NCI-H1694 (cell line): ENCODE measurements around the gene ECE2.
A peak's percentile ranks its signal among the peaks of the same experiment; 100 is the strongest.

Experiments used
- DNase-seq: peaks from one replicate; lab custom pipeline; 2025; lab: John Stamatoyannopoulos, UW

Gene ECE2

DNA sequence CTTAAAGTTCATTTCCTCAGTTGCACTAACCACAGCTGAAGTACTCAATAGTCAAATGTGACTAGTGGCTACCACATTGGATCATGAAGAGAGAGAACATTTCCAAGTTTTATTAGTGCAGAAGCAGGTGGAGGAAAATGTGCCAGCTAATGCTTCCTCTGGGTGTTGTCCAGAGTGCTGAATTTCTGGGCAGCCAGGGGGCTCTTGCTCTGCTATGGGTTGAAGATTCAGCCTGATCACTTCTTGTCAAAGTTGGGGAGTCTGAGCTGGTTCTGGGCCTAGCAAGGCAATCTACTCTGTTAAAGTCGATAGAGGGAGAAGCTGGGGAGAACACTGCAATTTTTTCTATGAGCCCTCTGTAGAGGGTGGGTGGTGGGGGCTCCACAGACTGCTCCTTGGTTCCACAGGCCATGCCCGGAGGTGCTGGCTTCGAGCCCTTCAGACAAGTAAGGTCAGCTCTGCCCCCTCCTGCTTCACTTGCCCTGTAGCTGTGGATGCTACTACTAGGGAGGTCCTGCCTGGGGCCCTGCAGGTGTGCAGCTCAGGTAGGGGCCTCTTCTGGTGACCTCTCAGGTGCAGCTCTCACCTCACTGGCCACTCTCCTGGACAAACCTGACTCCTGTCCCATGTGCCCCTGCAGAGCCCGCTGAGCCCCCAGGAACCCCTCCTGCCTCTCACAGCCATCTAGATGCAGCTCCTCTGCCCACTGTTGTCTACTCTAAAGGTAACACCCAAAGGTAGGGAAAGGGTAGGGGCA is 35.3 kb upstream of the ECE2 start:
- DNase-seq = no peak

DNA sequence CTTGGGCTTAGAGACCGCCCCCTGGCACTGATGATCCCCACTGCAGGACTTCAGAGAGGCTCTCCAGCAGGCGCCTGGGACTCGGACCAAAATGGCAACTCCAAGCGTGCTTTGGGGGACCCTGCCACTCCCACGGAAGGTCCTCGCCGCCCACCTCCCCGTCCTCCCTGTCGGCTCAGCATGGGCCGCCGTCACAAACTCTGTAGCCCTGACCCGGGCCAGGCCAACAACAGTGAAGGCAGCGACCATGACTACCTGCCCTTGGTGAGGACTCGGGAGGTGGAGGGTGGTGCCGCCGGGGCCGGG is 34.7 kb upstream of the ECE2 start:
- DNase-seq = no peak

DNA sequence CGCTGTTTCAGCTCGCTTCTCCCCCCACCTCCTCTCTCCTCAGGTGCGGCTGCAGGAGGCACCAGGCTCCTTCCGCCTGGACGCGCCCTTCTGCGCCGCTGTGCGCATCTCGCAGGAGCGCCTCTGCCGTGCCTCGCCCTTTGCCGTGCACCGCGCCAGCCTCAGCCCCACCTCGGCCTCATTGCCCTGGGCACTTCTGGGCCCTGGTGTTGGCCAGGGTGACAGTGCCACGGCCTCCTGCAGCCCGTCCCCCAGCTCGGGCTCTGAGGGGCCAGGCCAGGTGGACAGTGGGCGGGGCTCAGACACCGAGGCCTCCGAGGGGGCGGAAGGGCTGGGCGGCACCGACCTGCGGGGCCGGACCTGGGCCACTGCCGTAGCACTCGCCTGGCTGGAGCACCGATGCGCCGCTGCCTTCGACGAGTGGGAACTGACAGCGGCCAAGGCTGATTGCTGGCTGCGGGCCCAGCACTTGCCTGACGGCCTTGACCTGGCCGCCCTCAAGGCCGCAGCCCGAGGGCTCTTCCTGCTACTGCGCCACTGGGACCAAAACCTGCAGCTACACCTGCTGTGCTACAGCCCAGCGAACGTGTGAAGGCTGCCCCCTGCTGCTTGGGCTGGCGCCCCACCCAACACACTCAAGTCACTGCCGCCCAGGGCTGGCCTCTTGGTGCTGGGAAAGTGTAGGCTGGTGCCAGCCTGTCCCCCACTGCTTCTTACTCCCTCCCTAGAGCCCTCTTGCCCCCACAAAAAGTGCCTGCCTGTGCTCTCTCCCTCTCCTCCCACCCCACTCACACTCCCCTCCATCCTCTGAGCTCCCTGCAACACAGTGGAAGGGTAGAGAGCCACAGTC is 34.1 kb upstream of the ECE2 start:
- DNase-seq = peak; percentile 14

DNA sequence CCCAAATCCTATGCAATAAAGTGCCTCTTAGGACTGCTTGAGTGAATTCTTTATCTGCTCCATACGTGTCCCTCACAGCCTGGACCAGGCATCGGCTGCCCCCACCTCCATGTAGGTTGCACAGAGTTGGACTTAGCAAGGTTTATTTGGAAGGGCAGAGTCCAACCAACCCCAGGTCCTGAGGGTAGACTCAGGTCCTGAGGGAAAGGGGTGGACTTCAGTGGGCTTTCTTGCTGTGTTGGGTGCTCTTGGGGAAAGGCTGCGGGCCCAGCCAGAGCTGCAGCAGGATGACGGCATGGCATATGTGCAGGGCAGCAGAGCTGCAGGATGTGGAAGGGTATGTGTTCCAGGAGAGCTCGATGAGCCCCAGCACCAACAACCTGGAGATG is 33.5 kb upstream of the ECE2 start:
- DNase-seq = no peak

DNA sequence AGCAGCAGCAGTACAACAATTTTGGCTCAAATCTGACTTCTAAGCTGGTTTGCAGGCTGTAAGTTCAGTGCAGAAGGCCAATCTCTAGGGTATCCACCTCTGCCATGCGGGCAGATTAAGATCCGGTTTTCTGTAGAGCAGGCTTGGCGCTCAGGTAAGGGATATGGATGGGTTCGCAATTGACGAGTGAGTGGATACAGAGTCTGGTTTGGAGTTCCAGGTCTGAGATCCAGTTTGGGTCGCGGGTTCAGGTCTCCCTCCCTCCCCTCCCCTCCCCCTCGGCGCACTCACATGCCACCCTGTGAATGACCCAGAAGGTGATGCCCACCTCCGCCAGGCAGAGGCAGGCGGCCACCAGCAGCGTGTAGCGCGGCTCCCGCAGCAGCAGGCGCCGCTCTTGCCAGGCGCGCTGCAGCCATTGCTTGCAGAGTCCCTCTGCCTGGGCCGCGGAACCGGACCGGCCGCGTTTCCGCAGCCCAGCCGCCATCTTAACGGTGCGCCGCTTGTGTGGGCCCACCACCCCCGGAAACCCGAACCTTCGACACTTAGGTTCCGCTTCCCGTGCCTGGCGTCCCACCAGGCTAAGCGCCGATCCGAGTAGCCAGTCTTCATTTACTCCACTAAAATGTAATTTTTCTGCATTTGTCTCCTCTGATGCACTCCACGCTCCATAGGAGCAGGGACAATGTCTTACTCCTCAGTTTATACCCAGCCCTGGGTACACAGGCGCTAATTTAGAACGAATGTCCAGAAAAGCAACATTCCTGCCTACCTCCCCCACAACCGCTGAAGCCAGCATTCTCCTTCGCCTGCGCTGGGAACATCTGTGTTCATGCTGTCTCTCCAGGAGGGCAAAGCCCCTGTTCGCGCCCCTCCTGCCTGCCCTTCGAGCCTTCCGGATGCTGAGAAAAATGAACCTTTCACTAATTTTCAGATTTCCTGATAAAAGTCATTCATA is 27.1 kb upstream of the ECE2 start, which contains the start of gene ALG3:
TSS of gene ALG3 (minus strand) at position 509 of the 958 bp plus-strand sequence. CDS start at position 487, 22 bp downstream.
- peak; percentile 75 for DNase-seq

DNA sequence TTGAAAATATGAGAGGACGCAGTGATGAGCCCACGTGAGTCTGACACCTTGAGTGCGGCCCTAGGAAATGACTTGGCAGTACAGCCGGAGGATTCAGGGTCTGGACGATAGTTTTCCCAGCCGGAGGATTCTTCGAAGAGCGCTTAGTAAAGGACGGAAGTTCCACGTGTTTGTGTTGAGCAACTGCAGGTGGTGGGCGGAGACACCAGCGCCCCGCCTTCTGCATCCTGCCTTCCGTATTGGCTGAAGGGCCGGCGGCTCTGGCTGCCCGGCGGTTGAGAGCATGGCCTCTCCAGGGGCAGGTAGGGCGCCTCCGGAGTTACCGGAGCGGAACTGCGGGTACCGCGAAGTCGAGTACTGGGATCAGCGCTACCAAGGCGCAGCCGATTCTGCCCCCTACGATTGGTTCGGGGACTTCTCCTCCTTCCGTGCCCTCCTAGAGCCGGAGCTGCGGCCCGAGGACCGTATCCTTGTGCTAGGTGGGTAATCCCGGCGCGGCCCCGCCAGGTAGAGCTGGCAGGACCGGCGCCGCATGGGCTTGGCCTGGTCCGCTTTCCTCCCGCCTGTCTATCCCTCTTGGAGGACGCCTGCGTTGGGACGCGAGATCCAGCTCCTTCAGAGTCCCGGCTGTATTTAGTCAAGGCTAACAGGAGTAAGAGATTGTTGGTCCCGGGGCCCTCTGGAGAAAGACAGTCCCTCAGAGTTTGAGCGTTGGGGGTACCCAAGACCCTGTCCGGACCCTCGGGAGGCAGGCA is 26.2 kb upstream of the ECE2 start, which contains the start of gene EEF1AKMT4:
TSS of gene EEF1AKMT4 (plus strand) at position 261 of the 755 bp plus-strand sequence. CDS start at position 284, 23 bp downstream.
- peak; percentile 97 for DNase-seq

DNA sequence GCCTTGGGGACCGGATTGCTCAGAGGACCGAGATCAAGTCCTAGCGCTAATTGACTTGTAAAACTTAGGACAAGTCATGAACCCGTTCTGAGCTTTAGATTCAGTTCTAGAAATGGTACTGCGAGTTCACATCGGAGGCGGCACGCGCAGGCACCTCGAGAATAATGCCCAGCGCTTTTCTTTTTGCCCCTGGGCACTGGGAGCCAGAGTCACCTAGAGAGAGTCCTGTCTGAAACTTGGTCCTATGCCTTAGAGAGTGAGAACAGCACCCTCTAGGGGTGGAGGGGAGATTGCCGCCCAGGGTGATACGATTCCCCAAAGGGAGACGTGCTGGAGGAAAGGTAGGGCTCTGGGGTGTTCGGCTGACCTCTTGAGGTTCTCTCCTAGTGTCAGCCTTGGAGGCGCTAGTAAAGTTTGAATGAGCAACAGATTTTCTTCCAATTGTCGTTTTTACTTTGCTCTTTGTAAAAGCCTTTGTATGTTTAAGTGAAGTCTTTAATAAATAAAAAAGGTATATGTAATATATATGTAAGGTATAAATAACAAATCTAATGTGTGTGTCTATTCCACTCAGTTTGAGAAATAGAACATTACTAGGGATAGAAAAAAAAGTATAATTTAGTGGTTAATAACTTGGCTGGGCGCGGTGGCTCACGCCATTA is 25.5 kb upstream of the ECE2 start:
- peak; percentile 96 for DNase-seq

DNA sequence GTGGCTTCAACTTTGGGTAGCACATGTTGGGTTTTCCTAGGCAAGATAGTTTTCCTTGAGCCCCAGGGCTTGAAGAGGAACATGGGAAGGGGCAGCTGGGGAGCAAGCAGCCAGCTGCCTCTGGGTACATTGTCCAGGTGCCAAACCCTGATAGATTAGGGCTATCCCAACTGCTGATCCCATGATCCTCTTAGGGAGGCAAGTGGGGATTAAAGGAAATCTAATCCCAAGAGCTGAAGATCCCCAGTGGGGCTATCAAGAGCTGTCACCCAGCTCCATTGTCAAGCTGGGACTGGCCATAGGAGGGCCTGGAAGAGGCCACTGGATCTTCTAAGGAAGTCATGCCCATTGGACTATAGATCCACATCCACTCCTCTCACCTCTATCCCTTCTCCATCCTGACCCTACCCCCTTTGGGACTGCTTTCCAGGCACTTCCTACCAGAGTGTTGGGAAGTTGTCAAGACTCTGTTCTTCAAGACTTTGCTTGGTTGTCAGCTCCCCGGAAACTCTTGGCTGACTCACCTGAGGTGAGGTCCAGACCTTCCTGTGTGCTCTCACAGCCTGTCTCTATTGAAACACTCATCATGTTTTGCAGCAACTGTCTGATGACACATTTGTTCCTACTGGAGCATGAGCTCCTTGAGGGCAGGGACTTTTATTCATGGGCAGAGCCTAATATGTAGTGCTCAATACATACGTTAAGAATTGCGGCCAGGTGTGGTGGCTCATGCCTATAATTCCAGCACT is 20.4 kb upstream of the ECE2 start:
- no peak for DNase-seq

DNA sequence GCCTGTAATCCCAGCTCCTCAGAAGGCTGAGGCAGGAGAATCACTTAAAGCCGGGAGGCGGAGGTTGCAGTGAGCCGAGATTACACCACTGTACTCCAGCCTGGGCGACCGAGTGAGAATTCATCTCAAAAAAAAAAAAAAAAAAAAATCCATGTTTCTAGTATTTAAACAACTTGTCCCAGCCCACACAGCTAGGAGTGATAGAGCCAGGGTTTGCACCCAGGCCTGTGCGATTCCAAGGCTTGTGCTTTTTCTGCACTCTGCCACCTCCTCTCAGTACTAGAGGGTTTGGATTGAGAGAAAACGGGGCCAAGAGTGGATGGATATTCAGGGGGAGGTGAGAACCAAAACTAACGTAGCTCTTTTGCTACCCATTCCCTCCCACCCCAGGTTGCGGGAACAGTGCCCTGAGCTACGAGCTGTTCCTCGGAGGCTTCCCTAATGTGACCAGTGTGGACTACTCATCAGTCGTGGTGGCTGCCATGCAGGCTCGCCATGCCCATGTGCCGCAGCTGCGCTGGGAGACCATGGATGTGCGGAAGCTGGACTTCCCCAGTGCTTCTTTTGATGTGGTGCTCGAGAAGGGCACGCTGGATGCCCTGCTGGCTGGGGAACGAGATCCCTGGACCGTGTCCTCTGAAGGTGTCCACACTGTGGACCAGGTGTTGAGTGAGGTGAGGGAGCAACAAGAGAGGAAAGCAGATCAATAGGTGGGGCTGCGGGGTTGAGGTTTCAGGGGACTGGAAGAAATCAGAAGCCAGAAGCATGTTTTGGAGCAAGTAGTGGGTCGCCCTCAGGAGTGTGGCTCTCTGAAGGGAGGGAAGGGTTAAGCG is 18.5 kb upstream of the ECE2 start:
- no peak for DNase-seq

DNA sequence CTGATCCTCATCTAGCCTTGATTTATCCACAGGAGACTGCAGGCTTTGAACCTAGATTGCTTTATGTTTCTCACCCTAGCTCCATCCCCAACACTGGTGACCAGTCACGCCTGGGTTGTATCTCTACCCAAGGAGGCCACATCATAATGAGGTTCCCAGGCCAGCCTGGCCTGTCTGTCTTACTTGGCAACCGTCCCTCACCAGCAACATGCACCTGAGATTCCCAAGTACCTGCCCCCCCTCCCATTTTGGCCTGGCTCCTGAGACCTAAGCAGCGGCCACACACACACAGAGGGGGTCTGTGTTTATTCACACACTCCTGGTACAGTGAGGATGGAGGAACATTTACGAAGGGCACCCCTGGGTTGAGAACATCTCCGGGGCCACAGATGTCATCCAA is 16.9 kb upstream of the ECE2 start:
- DNase-seq = no peak

DNA sequence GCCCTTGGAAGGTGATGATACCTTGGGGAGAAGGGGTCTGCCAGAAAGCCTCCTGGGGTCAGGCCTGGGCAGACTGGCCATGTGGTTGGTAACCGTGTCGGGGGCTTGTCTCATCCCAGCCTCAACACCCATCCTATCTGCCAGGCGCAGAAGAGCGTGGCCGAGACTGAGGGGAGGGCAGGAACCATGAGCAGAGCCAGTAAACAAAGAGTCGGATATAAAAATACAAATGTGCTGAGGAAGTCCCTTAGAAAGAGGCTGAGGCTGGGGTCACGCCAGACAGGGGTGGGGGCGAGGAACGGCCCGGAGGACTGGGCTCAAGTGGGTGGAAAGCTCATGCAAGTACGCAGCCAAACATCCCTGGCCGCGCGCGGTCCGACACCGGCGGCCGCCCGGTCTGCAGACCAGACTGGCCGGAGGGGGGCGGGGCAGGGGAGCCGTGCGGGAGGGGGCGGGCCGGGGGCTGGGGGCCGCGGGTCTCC is 16.4 kb upstream of the ECE2 start:
- no peak for DNase-seq

DNA sequence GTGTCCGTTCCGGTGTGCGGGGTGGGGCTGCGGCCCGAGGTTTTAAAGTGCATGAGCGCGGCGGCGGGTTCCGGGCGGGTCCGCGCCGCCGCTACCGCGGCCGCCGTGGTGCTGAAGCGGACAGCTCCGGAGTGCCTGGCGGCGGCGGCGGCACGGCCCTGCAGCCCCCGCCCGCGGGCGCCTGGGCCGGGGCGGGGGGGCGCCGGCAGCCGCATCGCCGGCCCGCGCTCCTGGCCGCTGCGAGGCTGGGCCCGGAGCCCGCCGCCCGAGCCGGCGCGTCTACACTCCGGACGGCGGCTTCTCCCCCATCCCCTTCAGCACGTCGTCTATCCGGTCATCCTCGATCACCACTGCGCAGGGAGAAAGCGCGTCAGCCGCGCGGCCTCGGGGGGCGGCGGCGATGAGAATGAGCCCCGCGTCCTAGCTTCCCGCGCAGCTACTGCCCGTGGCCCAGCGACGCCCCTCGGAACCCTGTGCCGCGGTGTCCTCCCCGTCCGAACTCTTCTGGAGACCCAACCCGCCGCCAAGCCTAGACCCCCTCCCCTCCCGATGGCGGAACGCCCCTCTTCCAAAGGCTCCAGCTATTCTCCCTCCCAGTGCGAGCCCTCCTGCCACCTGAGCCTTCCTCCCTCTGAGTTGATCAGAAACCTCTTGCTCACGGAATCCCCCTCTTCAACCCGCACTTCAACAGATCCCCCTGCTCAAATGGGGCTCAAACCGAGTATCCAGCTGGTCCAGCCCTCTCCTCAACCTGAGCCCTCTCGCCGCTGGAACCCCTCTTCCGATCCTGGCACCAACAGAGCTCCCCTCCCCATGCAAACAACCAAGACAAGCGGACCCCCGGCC is 15.7 kb upstream of the ECE2 start:
- DNase-seq = no peak

DNA sequence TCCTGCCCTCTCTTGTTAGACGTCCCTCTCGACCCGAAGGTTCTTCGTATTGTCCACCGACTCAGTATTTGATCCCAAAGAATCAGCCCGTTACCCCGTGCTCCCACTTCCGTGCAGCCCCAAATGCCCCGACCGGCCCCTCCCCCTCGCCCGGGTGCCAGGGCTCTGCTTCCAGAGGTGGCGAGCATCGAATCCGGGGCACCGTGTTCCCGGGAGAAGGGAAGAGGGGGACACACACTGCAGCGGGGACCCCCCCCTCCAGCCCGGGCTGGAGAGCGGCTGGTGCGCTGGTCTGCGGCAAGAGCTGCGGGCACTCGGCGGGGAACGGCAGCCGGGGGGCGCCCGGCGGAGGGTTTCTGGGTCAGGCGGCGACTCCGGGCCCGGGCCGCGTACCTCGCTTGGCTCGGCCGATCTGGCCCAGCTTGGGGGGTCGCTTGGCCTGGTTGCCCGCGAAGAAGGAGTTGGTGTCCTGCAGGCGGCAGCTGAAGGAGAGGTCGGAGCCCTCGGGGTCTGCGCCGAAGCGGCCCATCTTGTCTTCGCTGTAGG is 15.0 kb upstream of the ECE2 start:
- DNase-seq = no peak

DNA sequence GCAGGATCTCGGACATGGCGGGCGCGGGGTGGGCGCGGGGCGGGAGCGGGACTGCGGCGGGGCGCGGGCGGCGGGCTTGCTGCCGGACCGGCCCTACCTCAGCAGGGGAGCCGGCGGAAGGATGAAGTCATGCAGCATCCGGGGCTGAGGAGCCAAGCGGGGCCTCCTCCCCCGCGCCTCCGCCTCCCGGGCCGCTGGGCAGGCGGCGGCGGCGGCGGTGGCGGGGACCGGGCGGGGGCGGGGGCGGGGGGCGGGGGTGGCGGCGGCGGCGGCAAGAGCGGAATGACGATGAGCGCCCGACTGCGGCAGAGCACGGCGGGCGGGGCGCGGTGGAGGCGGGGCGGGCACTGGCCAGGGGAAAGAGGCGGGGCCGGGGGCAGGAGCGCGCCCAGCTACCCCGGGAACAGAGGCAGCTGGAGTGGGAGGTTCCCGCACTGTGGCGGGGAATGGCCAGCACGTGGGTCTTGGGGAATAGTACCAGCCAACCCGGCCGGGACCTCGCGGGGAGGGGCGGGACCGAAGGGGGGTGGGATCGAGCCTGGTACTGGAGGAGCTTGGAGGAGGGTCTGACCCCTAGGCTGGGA is 14.5 kb upstream of the ECE2 start, which contains the start of gene CAMK2N2:
TSS of gene CAMK2N2 (minus strand) at position 284 of the 584 bp plus-strand sequence. CDS start at position 16, 268 bp downstream.
- peak; percentile 90 for DNase-seq

DNA sequence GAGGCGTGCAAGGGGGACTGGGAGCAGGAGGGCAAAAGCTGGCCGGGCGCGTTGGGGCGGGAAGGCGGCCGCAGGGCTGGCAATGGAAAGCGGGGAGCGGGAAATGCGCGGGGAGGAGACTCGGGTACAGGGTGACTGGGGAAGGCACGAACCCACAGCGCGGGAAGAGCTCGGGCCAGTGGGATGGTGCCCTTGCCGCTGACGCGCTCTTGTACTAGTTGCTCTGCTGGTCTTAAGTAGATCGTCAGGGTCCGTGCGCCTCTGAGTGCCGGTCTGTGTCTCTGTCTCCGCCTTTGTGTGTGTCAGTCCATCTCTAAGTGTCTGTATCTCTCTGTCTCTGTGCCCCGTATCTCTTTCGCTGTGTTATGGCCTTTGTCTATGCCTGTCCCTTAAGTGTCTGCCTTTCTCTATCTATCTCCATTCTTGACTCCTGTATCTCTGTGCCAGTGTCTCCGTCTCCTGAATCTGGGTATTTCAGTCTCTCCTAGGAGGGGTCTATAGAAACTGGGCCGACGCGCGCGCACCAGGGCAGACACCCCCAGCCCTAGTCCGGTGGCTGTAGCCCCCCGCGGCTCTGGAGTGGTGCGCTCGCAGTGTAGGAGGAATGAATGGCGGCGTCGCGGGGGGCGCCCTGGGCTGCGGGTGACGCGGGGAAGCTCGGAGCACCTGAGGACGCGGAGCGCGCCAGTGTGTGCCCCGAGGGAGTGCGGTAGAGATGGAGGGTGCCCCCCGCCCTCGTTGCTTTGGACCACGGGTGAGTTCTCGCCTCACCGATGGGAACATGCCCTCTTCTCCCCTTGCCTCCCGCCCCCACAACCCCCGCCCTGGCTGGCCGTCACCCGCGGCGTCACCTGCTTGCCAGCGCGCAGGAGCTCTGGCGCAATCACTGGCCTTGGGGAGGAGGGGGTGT is 13.7 kb upstream of the ECE2 start:
- no peak for DNase-seq

DNA sequence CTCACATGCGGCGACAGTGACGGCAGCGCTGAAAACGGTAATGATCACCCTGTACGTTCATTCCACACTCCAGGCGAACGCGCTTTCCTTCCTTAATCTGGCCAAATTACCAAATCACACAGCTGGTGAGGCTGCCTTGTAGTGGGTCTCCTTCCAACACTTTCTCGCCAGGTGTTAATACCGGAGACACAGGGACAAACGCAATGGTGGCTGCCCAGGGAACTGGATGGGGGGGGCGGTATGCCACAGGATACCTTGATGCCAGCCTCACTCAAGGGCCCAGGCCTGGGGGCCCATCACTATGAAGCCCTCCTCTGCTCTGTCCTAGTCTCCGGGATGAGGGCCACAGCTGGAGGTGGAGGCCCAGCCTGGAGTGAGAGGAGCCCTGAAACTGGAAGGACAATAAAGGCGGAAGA is 13.1 kb upstream of the ECE2 start:
- peak; percentile 25 for DNase-seq
